Stimulated activated CD8-positive, alpha-beta memory T cell treated with anti-CD3 and anti-CD28 coated beads, Interleukin-4, amount 100 ng/mL, for 1 hour (primary cell): Measurements from ENCODE around the gene PBRM1.
A peak's percentile ranks its signal among the peaks of the same experiment; 100 is the strongest.
"Not testable (repeated sequence)": the region's sequence is repeated elsewhere in the genome, so short reads cannot be mapped to it uniquely, and the experiment has no call there.

ENCODE experiments used
- DNase-seq, 2 donors: peaks; one replicate each; pipeline ENCODE4 v3.0.0-alpha.2; 2020; ENCODE audit warnings: low read depth in 2 of 2, low spot score in 1 of 2

PBRM1 gene

GRCh38 chr3:52685709-52686691 is at the start of gene PBRM1, which contains the start of gene GNL3:
Gene PBRM1 (minus strand): TSS chr3:52685913.
Gene GNL3 (plus strand): TSS chr3:52686032. CDS start chr3:52686093, 61 bp downstream.
- DNase-seq = peak; percentile 64 to 83

DNA sequence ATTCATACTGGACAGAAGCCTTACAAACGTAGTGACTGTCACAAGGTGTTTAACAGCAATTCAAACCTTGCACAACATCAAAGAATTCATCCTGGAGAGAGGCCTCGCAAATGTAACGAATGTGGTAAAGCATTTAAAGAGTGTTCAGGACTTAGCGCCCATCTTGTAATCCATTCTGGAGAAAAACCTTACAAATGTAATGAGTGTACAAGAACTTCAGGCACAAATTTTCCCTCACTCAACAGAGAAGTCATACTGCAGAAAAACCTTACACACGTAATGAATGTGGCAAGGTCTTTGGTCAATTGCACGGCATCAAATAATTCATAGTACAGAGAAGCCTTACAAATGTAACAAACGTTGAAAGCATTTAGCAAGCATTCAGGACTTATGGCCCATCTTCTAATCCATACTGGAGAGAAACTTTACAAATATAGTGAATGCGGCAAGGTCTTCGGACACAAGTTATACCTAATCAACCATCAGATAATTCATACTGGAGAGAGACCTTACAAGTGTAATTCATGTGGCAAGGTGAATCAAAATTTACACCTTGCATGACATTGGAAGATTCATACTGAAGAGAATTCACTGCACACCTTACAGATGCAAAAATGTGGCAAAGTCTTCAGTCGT is 47.7 kb upstream of the PBRM1 start:
- no peak for DNase-seq

DNA sequence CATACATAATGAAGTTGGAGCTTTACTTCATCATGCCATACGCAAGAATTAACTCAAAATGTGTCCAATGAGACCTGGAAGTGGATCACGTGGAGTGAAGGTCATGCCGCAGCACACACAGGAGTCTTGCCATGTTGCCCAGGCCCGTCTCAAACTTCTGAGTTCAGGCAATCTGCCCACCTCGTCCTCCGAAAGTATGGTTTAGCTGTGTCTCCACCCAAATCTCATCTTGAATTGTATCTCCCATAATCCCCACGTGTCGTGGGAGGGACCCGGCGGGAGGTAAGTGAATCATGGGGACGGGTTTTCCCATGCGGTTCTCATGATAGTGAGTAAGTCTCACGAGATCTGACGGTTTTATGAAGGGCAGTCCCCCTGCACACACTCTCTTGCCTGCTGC is 45.9 kb upstream of the PBRM1 start:
- no peak for DNase-seq

DNA sequence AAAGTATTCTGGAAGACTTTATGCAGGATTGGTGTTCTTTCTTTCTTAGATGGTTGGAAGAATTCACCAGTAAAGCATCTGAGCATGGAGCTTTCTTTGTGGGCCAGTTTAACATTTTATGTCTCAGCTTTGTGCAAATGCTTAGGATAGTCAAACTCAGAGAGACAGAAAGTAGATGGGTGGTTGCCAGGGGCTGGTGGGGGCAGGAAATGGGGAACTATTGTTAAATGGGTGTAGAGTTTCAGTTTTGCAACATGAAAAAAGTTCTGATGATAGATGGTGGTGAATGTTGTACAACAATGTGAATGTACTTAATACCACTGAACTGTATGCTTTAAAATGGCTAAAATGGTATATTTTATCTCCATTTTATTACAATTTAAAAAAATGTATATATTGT is 45.0 kb upstream of the PBRM1 start:
- no peak for DNase-seq

DNA sequence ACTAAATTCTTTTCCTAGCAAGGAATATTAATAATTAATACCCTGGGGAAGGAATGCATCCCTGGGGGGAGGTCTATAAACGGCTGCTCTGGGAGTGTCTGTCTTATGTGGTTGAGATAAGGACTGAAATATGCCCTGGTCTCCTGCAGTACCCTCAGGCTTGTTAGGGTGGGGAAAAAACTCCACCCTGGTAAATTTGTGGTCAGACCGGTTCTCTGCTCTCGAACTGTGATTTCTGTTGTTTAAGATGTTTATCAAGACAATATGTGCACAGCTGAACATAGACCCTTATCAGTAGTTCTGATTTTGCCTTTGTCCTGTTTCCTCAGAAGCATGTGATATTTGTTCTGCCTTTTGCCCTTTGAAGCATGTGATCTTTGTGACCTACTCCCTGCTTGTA is 43.0 kb upstream of the PBRM1 start:
- not testable (repeated sequence) for DNase-seq

- DNase-seq = no peak
Measured at GRCh38 chr3:52724511-52724910, 38.8 kb upstream of the PBRM1 start.

- no peak for DNase-seq
Measured at GRCh38 chr3:52723935-52724334, 38.2 kb upstream of the PBRM1 start.

DNA sequence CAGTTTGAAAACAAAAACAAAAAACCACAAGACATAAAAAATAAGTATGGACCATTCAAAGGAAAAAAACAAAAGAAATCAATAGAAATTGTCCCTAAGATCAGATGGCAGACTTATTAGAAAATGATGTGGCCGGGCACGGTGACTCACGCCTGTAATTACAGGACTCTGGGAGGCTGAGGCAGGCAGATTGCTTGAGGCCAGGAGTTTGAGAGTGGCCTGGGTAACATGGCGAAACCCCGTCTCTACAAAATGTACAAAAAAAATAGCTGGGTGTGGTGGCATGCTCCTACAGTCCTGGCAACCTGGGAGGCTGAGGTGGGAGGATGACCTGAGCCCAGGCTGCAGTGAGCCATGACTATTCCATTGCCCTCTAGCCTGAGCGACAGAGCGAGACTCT is 36.8 kb upstream of the PBRM1 start:
- DNase-seq = no peak

DNA sequence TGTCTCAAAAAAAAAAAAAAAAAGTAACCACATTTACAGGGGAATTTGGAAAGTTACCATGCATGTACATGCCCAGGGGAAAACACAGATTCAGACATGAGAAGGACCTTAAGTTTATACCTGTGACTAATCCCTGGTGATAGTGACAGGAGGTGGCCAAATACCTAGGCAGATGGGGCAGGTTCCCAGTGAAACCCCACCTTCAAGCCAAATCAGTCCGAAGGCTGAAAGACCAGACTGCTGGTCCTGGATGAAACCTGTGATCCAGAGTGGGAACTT is 36.0 kb upstream of the PBRM1 start:
- DNase-seq = no peak

- no peak for DNase-seq
Measured at GRCh38 chr3:52721002-52721729, 35.5 kb upstream of the PBRM1 start.

- DNase-seq = no peak
Measured at GRCh38 chr3:52719618-52720017, 33.9 kb upstream of the PBRM1 start.

GRCh38 chr3:52715714-52716305 is 30.1 kb upstream of the PBRM1 start:
- no peak for DNase-seq

DNA sequence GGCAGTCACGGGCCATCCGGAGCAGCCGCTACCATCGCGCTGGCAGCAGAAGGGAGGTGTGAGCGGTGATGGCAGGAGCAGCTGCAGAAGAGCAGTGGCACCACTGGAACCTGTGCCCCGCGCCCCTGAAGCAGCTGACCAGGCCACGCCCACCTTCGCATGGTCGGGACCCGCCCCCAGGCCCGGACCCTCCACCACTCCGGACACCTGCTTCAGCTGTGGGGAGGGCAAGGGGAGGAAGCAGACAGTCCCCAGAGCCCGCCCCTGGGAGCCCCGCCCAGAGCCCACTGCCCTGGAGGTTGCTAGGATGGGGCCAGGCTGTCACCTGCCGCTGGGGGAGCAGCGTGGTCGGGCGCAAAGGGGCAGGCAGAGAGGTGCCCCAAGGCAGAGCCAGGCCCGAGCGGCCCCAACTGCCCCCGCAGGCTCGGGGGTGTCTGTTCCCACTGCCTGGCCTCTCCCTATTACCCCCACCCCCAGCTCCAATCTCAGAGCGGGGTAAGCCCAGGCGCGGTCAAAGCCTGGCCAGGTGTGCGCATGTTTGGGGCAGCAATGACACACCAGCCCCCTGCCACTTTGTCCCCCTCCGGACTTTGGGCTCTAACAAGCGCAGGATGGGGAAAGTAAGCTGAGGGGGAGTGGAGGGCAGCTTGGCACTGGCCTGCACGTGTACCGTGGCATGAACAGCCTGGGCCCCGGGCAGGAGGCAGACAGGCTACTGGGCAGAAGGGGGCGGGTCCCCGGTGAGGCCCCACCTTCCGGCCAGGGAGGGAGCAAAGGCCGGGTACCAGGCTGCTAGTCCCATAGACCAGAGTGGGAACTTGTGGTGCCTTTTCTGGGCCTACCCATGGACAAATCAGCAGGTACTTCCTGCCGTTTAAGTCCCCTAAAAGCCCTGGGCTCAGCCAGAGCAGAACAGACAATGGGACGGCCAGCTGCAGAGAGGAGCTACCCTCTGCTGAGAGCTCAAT is 28.9 kb upstream of the PBRM1 start:
- no peak for DNase-seq

DNA sequence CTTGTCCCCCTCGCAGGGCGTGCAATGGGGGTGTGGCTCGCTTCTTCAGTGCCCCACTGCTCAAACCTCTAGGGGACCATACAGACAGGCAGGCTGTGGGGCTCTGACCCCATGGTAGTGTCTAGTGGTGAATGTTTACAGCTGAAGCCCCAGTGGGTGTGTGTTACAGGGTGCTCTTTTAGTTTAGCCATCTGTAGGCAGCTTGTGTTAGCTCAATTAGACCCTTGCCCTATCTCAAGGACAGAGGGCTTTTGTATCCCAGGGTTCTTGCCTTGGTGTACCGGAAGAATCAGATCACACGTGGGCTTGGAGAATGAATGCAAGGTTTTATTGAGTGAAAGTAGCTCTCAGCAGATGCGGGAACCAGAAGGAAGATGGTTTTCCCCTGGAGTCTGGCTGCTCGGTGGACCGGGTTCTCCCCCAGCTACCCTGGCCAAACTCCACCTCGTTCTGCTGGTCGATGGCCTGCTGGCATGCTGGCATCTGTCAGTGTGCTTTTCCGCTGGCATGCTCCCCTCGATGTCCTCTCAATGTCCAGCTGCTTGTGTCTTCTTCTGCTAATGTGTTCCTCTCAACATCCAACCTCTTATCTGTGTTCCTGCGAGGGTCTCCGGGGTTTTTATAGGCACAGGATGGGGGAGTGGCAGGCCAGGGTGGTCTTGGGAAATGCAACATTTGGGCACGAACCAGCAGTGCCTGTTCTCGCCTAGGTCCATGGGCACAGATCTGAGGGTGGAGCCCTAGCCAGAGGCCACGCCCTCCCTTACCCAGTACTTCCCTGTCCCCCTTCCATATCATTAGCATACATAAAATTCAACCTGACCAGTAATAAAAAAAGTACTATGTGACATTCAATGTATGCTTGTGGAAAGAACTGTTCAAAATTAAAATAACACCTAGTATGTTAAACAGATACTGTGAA is 26.8 kb upstream of the PBRM1 start:
- no peak for DNase-seq

- DNase-seq = no peak
Measured at GRCh38 chr3:52710512-52710911, 24.8 kb upstream of the PBRM1 start.

DNA sequence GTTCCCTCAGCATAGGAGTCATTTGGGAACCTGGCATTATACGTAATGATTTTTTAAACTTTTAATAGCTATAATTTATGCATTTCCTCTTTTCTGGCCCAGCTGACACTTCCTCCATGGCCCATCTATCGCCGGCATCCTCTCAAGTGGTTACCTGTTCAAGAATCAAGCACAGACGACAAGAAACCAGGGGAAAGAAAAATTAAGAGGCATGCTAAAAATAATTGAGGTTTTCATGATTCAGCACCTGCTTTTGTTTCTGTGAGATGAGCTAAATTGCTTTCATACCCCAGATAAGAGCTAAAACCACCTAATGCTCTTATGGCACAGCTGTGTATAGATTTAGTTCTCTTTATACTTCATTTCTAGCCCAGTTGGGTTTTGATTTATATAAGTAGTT is 21.9 kb upstream of the PBRM1 start:
- no peak for DNase-seq

DNA sequence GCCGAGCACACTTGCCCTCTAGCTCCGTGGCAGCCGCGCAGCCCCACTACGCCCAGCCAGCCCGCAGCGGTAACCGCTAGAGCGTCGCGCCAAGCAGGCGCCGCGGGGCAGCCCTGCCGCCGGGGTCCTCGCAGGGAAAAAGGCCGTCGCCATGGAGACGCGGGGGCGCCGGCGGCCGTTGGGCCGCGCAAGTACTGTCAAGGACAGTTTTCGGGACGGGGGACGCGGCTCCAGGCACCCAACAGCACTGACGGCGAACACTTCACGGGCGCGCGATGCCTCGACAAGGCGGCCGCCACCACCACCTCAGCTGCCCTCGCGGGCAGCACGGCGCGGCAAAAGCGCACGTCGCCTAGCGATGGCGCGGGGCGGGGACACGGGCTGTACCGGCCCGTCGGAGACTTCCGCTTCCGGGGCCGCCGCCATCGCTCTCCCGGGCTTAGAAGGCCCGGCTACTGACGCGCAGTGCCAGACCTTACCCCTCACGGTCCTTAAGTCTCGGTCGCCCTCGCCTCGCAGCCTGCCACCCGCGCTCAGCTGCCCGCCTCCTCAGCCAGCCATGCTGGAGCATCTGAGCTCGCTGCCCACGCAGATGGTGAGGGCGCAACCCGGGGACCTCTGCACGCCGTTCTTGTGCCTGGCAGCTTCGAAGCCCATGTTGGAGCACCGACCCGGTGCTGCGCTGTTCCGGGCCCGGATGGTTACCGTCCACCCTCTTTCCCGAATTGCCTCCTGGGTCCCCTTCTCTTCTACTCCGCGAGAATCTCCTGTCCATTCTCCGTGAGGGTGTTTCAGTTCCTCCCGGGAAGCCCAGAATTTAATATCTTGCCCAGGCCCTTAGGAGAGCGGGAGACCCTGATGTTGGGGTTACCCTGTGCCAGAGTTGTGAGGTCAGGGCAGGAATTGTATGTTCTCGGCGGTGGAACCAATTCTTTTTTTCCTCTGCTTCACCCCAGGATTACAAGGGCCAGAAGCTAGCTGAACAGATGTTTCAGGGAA is 20.3 kb upstream of the PBRM1 start, which contains the start of the genes GLT8D1 and SPCS1:
GLT8D1 (minus strand) TSS at position 104 of the 999 bp plus-strand sequence. CDS start 5,331 bp downstream, outside the sequence.
SPCS1 (plus strand) TSS at position 419 of the 999 bp plus-strand sequence; CDS start at position 560, 141 bp downstream.
- DNase-seq = peak; percentile 66 to 68

- no peak for DNase-seq
Measured at GRCh38 chr3:52705438-52705687, 19.6 kb upstream of the PBRM1 start.
